NB4 (cell line): ENCODE measurements around the gene PSAT1.

Experiments
- CTCF ChIP-seq: IDR thresholded peaks from one replicate; pipeline ENCODE4 v1.5.1; 2012; ENCODE audit warnings: low read depth, low read length
- MAX ChIP-seq: IDR thresholded peaks from 2 replicates; pipeline ENCODE4 v1.6.1; 2011; ENCODE audit warnings: low read depth, low read length

- TF ChIP-seq MAX: no peak
- no peak for TF ChIP-seq CTCF
These were observed 29.0 kb downstream of the PSAT1 start for GRCh38 chr9:78325846-78326360.
